Measurements from ENCODE around the gene PTBP3.

PTBP3 gene

GRCh38 chr9:112207451-112207850, 126.0 kb downstream of the PTBP3 start:
- no peaks in the 10 kb centered on the region for H3K9me3 ChIP-seq (ENCODE audit: control insufficient read depth, insufficient read depth, low read depth, low read length)
- no peak overlapping the region for H3K27ac ChIP-seq (ENCODE audit: extremely low read depth, low read depth, low read length)
- no peak overlapping the region for H3K4me3 ChIP-seq (ENCODE audit: low read depth, low read length)
- POLR2A ChIA-PET: no interaction called here
- no peaks in the 10 kb centered on the region for H3K4me1 ChIP-seq (ENCODE audit: control insufficient read depth, insufficient read depth, low read length)
- TF ChIP-seq SETDB1 (IDR thresholded peaks at IDR 0.05; ENCODE audit: insufficient read length, low read length) (peak; percentile 89), ZNF701 (tag by site-specific recombination; IDR thresholded peaks at IDR 0.05) (no peak)
- CTCF ChIA-PET: interaction anchor here (0.7 kb wide), 1 partner anchor 11 kb away, joined by 3 read pairs; no protein-coding TSS in a partner anchor
- H3K36me3 ChIP-seq (ENCODE audit: control insufficient read depth in 2 of 2, insufficient read depth in 1 of 2, low read length in 2 of 2): peaks cover 0 to 11% of the 10 kb centered on the region in 2 experiments; a peak in 1 of 3 replicates

- TF ChIP-seq ZNF23 (tag by site-specific recombination; IDR thresholded peaks at IDR 0.05; ENCODE audit: borderline replicate concordance): no peak
- no peak for TF ChIP-seq SCRT1 (tag by site-specific recombination; IDR thresholded peaks at IDR 0.05; ENCODE audit: borderline replicate concordance)
- no peak for TF ChIP-seq ZBTB44 (tag by site-specific recombination; IDR thresholded peaks at IDR 0.05)
- TF ChIP-seq ZNF155 (tag by site-specific recombination; IDR thresholded peaks at IDR 0.05): no peak
- no peak for TF ChIP-seq ZNF549 (tag by site-specific recombination; IDR thresholded peaks at IDR 0.05)
- no peak for TF ChIP-seq ZNF518A (tag by site-specific recombination; conservative IDR thresholded peaks at IDR 0.05; ENCODE audit: low read depth)
- no peak for TF ChIP-seq MEIS1 (CRISPR knock-in tag; IDR thresholded peaks at IDR 0.05; ENCODE audit: borderline replicate concordance)
- TF ChIP-seq ZBTB21 (tag by site-specific recombination; IDR thresholded peaks at IDR 0.05): no peak
- TF ChIP-seq GLI4 (tag by site-specific recombination; IDR thresholded peaks at IDR 0.05): no peak
- no peak for TF ChIP-seq ZNF473 (tag by site-specific recombination; IDR thresholded peaks at IDR 0.05)
- ChIA-PET POLR2A (no interaction called here), CTCF (interaction anchor here (0.6 to 0.7 kb wide), 2 partner anchors 116 to 1594 kb away, joined by 3 to 4 read pairs; no protein-coding TSS in a partner anchor)
- no peaks in the 10 kb centered on the region for H3K36me3 ChIP-seq (ENCODE audit: control insufficient read depth in 2 of 2, insufficient read depth in 1 of 2, low read length in 2 of 2)
- H3K4me3 ChIP-seq (ENCODE audit: low read depth, low read length): no peak overlapping the region
- no peak overlapping the region for H3K27ac ChIP-seq (ENCODE audit: extremely low read depth, low read depth, low read length)
- H3K4me1 ChIP-seq (ENCODE audit: control insufficient read depth, insufficient read depth, low read length): no peaks in the 10 kb centered on the region
- no peaks in the 10 kb centered on the region for H3K9me3 ChIP-seq (ENCODE audit: control insufficient read depth, insufficient read depth, low read depth, low read length)
Measured at GRCh38 chr9:112203536-112203935, 129.9 kb downstream of the PTBP3 start.

- H3K4me1 ChIP-seq (ENCODE audit: control insufficient read depth, insufficient read depth, low read length): no peaks in the 10 kb centered on the region
- no peaks in the 10 kb centered on the region for H3K36me3 ChIP-seq (ENCODE audit: control insufficient read depth in 2 of 2, insufficient read depth in 1 of 2, low read length in 2 of 2)
- no peak overlapping the region for H3K27ac ChIP-seq (ENCODE audit: extremely low read depth, low read depth, low read length)
- H3K9me3 ChIP-seq (ENCODE audit: control insufficient read depth, insufficient read depth, low read depth, low read length): no peaks in the 10 kb centered on the region
- H3K4me3 ChIP-seq (ENCODE audit: low read depth, low read length): no peak overlapping the region
- ChIA-PET CTCF (no interaction called here), POLR2A (interaction anchor here (0.7 kb wide), 1 partner anchor 585 kb away, joined by 4 read pairs; no protein-coding TSS in a partner anchor)
- TF ChIP-seq ELK4 (IDR thresholded peaks at IDR 0.05; ENCODE audit: borderline replicate concordance, low read depth, low read length): no peak
- TF ChIP-seq ZNF169 (tag by site-specific recombination; IDR thresholded peaks at IDR 0.05): no peak
- TF ChIP-seq ZNF704 (tag by site-specific recombination; IDR thresholded peaks at IDR 0.05): no peak
- TF ChIP-seq ZBTB49 (tag by site-specific recombination; IDR thresholded peaks at IDR 0.05; ENCODE audit: low read depth): no peak
- TF ChIP-seq OVOL3 (tag by site-specific recombination; IDR thresholded peaks at IDR 0.05): no peak
- no peak for TF ChIP-seq ZBTB7A (tag by site-specific recombination; IDR thresholded peaks at IDR 0.05; ENCODE audit: low read depth)
- TF ChIP-seq ZNF157 (tag by site-specific recombination; IDR thresholded peaks at IDR 0.05): no peak
- no peak for TF ChIP-seq ZNF530 (tag by site-specific recombination; IDR thresholded peaks at IDR 0.05; ENCODE audit: low read depth)
Measured at GRCh38 chr9:112200711-112201110, 132.7 kb downstream of the PTBP3 start.
